ENCODE measurements around the gene CABLES1.

Gene CABLES1

GRCh38 chr18:23273443-23273966 is 138.2 kb downstream of the CABLES1 start:
- H3K79me2 ChIP-seq (ENCODE audit: insufficient read depth, low read length): no peaks in the 10 kb centered on the region
- no peaks in the 10 kb centered on the region for H3K36me3 ChIP-seq (ENCODE audit: low read length)

DNA sequence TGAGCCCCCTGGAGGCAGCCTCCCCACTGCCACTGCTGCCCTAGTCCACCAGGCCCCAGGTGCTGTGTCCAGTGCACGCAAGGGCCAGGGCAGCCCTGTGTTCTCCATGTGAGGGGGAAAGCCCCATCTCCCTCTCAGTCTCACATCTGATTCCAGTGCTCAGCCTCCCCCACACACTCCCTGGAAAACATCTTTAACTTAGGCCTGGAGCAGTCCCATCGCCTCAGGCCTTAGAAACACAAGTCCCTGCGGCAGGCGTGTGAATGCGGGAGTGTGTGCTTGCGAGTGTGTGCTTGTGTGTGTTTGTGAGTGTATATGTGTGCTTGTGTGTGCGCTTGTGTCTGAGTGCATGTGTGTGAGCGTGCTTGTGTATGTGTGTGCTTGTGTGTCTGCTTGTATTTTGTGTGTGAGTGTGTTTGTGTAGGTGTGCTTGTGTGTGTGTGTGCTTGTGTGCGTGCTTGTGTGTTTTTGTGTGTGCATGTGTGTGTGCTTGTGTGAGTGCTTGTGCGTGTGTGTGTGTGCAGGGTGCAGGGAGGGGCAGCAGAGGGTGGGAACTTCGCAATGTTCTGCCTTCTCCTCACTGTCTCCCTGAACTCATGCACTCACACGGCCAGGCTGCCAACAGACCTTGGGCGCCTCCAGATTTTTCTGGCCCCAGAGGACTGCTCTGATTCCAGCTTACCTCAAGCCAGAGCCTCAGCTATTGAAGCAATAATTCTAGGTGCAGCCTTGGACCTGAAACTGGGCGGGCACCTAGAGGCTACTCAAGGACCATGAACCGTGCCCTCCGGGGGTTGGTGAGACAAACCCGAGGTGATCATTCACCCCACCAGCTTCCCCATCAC is 139.6 kb downstream of the CABLES1 start:
- Histone ChIP-seq H3K4me2 (ENCODE audit: low read depth, low read length, poor library complexity, severe bottlenecking) (no peak overlapping the region), H3K79me2 (ENCODE audit: insufficient read depth, low read length) (no peaks in the 10 kb centered on the region), H3K9ac (ENCODE audit: low read length) (no peak overlapping the region), H3K36me3 (ENCODE audit: low read length) (no peaks in the 10 kb centered on the region), H3K9me3 (ENCODE audit: insufficient read depth, low read length) (peaks cover 18% of the 10 kb centered on the region; the same call in 1 of the 2 replicates), H3K27ac (ENCODE audit: low read depth, low read length) (no peak overlapping the region), H3F3A (ENCODE audit: insufficient read depth) (no peaks in the 10 kb centered on the region), H3K9me2 (replicated peaks; ENCODE audit: insufficient read depth, low read length) (no peaks in the 10 kb centered on the region), H2AFZ (ENCODE audit: low read depth, low read length, severe bottlenecking) (no peak overlapping the region), H4K20me1 (ENCODE audit: low read depth, low read length) (no peaks in the 10 kb centered on the region), H3K27me3 (ENCODE audit: low read length) (no peaks in the 10 kb centered on the region), H3K4me3 (ENCODE audit: insufficient read depth, low read length, poor library complexity, severe bottlenecking) (no peak overlapping the region)
- TF ChIP-seq EZH2phosphoT487 (conservative IDR thresholded peaks at IDR 0.05; ENCODE audit: low read length): no peak
- no peak for TF ChIP-seq CTCF (IDR thresholded peaks at IDR 0.05; ENCODE audit: insufficient read depth, low read length, poor library complexity, severe bottlenecking)

More at GRCh38 chr18:23273443-23273966, 138.2 kb downstream of the CABLES1 start:
- H3K9me3 ChIP-seq (ENCODE audit: insufficient read depth, low read length): peaks cover 30% of the 10 kb centered on the region; the same call in 1 of the 2 replicates
- no peaks in the 10 kb centered on the region for H3K27me3 ChIP-seq (ENCODE audit: low read length)
- no peaks in the 10 kb centered on the region for H4K20me1 ChIP-seq (ENCODE audit: low read depth, low read length)
- H3K4me3 ChIP-seq (ENCODE audit: insufficient read depth, low read length, poor library complexity, severe bottlenecking): no peak overlapping the region
- H3K27ac ChIP-seq (ENCODE audit: low read depth, low read length): no peak overlapping the region
- H3K9me2 ChIP-seq (replicated peaks; ENCODE audit: insufficient read depth, low read length): no peaks in the 10 kb centered on the region
- H3K4me2 ChIP-seq (ENCODE audit: low read depth, low read length, poor library complexity, severe bottlenecking): no peak overlapping the region
- no peak overlapping the region for H2AFZ ChIP-seq (ENCODE audit: low read depth, low read length, severe bottlenecking)
- no peaks in the 10 kb centered on the region for H3F3A ChIP-seq (ENCODE audit: insufficient read depth)
- H3K9ac ChIP-seq (ENCODE audit: low read length): no peak overlapping the region
- no peak for TF ChIP-seq EZH2phosphoT487 (conservative IDR thresholded peaks at IDR 0.05; ENCODE audit: low read length)
- TF ChIP-seq CTCF (IDR thresholded peaks at IDR 0.05; ENCODE audit: insufficient read depth, low read length, poor library complexity, severe bottlenecking): no peak

DNA sequence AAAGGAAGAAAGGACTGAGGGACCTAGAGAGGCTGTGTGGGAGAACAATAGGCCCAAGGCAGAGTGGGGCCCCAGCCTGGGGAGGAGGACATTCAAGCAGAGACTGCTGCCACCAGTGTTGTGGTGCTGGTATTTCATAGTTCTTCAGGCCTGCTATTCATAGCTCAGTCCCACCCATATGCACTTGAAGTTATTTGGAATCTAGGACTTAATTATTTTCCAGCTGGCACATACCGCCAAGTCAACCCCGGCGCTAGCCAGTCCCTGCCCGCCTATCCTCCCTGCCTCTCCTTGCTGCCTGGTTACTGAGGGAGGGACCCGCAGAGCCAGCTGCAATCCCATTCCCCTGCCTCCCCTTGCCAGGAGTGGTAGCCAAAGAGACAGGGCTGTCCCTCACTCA is 141.2 kb downstream of the CABLES1 start:
- Histone ChIP-seq H3K9me2 (replicated peaks; ENCODE audit: insufficient read depth, low read length) (no peaks in the 10 kb centered on the region), H3K4me2 (ENCODE audit: low read depth, low read length, poor library complexity, severe bottlenecking) (no peak overlapping the region), H3K79me2 (ENCODE audit: insufficient read depth, low read length) (no peaks in the 10 kb centered on the region), H3K9ac (ENCODE audit: low read length) (no peak overlapping the region), H4K20me1 (ENCODE audit: low read depth, low read length) (no peaks in the 10 kb centered on the region), H3K27ac (ENCODE audit: low read depth, low read length) (no peak overlapping the region), H3K4me3 (ENCODE audit: insufficient read depth, low read length, poor library complexity, severe bottlenecking) (no peak overlapping the region), H3K9me3 (ENCODE audit: insufficient read depth, low read length) (peaks cover 4% of the 10 kb centered on the region; the same call in 1 of the 2 replicates), H3K36me3 (ENCODE audit: low read length) (no peaks in the 10 kb centered on the region), H2AFZ (ENCODE audit: low read depth, low read length, severe bottlenecking) (no peak overlapping the region), H3F3A (ENCODE audit: insufficient read depth) (no peaks in the 10 kb centered on the region), H3K27me3 (ENCODE audit: low read length) (no peaks in the 10 kb centered on the region)
- no peak for TF ChIP-seq CTCF (IDR thresholded peaks at IDR 0.05; ENCODE audit: insufficient read depth, low read length, poor library complexity, severe bottlenecking)
- TF ChIP-seq EZH2phosphoT487 (conservative IDR thresholded peaks at IDR 0.05; ENCODE audit: low read length): no peak

Measured in SU-DHL-6 (cell line).